ENCODE data around the gene KRTAP3-3. TPM values are rescaled to one million over a fixed set of nuclear protein-coding genes. Genes with fewer than 3 reads are reported as not detected.

KRTAP3-3 gene
- total and polyA plus RNA-seq, 2 of the 8 experiments (the other 6 are each of a cell fraction or from before 2014, with no cell fraction given) = not detected

- H3K9me3 ChIP-seq (ENCODE audit: insufficient read depth in 2 of 2, low read depth in 1 of 2, low read length in 1 of 2) = no peaks in the 10 kb centered on the region
- ChIA-PET POLR2A (ENCODE audit: partially characterized antibody) (no interaction called here), CTCF (ENCODE audit: partially characterized antibody) (interaction anchor here (0.9 to 1.5 kb wide), 4 partner anchors 9 to 20 kb away, joined by 3 to 6 read pairs (median 4); no protein-coding TSS in a partner anchor)
- H3K23me2 ChIP-seq (ENCODE audit: low read depth, low read length) = no peaks in the 10 kb centered on the region
- H3K79me1 ChIP-seq (ENCODE audit: low read depth, low read length) = no peaks in the 10 kb centered on the region
- H3K36me3 ChIP-seq (ENCODE audit: control insufficient read depth in 2 of 4, insufficient read depth in 4 of 4, low read length in 3 of 4) = no peaks in the 10 kb centered on the region
- H3K79me2 ChIP-seq (ENCODE audit: control insufficient read depth in 1 of 2, insufficient read depth in 2 of 2, low read length in 2 of 2) = no peaks in the 10 kb centered on the region
- H4K20me1 ChIP-seq (replicated peaks in 1 of 2; ENCODE audit: control insufficient read depth in 1 of 2, insufficient read depth in 2 of 2, low read length in 2 of 2) = no peaks in the 10 kb centered on the region
- FAIRE-seq = no peak
- no peak overlapping the region for H3K27ac ChIP-seq (ENCODE audit: low read depth, low read length)
- H3K4me2 ChIP-seq (ENCODE audit: insufficient read depth in 1 of 2, low read depth in 2 of 2, low read length in 2 of 2) = no peak overlapping the region
- H3K4me1 ChIP-seq (replicated peaks in 1 of 4; ENCODE audit: control insufficient read depth in 3 of 4, insufficient read depth in 4 of 4, low read length in 3 of 4) = peaks cover 0 to 3% (median 0%) of the 10 kb centered on the region in 4 experiments; a peak in 1 of 7 replicates
- 94% methylated on average over 1 of the region's 1 CpG; no CpG with 5 or more reads in 1 of the 2 experiments for WGBS, 2 experiments (ENCODE audit: extremely low coverage in 1 of 2, insufficient coverage in 1 of 2, insufficient read length in 1 of 2, insufficient replicate concordance in 2 of 2, low coverage in 1 of 2, low lambda C conversion rate in 2 of 2, missing lambda C conversion rate in 1 of 2)
- no peak overlapping the region for H2AFZ ChIP-seq (ENCODE audit: low read length)
- no peaks in the 10 kb centered on the region for H3K27me3 ChIP-seq (replicated peaks in 1 of 4; ENCODE audit: control insufficient read depth in 3 of 4, extremely low read depth in 1 of 4, insufficient read depth in 3 of 4, low read length in 3 of 4)
- H3K18ac ChIP-seq (ENCODE audit: extremely low read depth, low read length) = no peak overlapping the region
- H3K4ac ChIP-seq (replicated peaks; ENCODE audit: insufficient read length, low read depth, low read length) = no peak overlapping the region
- H2BK15ac ChIP-seq (ENCODE audit: low read length) = no peak overlapping the region
- H4K8ac ChIP-seq (ENCODE audit: extremely low read depth, insufficient read depth, low read length) = no peak overlapping the region
- no peak overlapping the region for H3K14ac ChIP-seq (ENCODE audit: insufficient read length)
- no peak overlapping the region for H4K91ac ChIP-seq (replicated peaks; ENCODE audit: insufficient read length, low read length)
- H2AK5ac ChIP-seq (ENCODE audit: low read depth, low read length) = no peak overlapping the region
- no peak overlapping the region for H3K56ac ChIP-seq (replicated peaks; ENCODE audit: insufficient read length, low read depth, low read length)
- no peak overlapping the region for H2BK20ac ChIP-seq (ENCODE audit: low read length)
- H4K5ac ChIP-seq (ENCODE audit: insufficient read length, low read depth, low read length) = no peak overlapping the region
- H2BK120ac ChIP-seq (replicated peaks; ENCODE audit: low read depth, low read length) = no peak overlapping the region
- TF ChIP-seq TEAD4 (IDR thresholded peaks at IDR 0.05; ENCODE audit: low read depth, low read length) = no peak
- no peak for TF ChIP-seq ASH2L (IDR thresholded peaks at IDR 0.05; ENCODE audit: low read length)
- TF ChIP-seq SIN3A (conservative IDR thresholded peaks at IDR 0.05 in 1 of 2, IDR thresholded peaks at IDR 0.05 in 1 of 2; ENCODE audit: low read depth in 1 of 2, low read length in 2 of 2) = no peak
- no peak for TF ChIP-seq USF2 (IDR thresholded peaks at IDR 0.05; ENCODE audit: low read length)
- TF ChIP-seq EZH2 (IDR thresholded peaks at IDR 0.05; ENCODE audit: low read depth, low read length, severe bottlenecking) = no peak
- no peak for TF ChIP-seq SIRT6 (IDR thresholded peaks at IDR 0.05; ENCODE audit: low read length)
- no peak for TF ChIP-seq KDM4A (IDR thresholded peaks at IDR 0.05; ENCODE audit: low read depth, low read length, severe bottlenecking)
- no peak for TF ChIP-seq POLR2AphosphoS5 (IDR thresholded peaks at IDR 0.05; ENCODE audit: low read depth, low read length)
- H3K9ac ChIP-seq (replicated peaks in 1 of 4; ENCODE audit: extremely low read depth in 1 of 4, low read depth in 3 of 4, low read length in 3 of 4) = no peak overlapping the region
- no peak overlapping the region for H3K4me3 ChIP-seq (ENCODE audit: extremely low read depth in 1 of 4, insufficient read depth in 2 of 4, low read depth in 3 of 4, low read length in 4 of 4)
- H2BK5ac ChIP-seq (ENCODE audit: low read depth, low read length) = no peak overlapping the region
- no peak overlapping the region for H3K23ac ChIP-seq (ENCODE audit: insufficient read length)
- no peak overlapping the region for H2BK12ac ChIP-seq (ENCODE audit: low read depth, low read length)
- no peak for DNase-seq (ENCODE audit: low read depth in 1 of 2, low spot score in 2 of 2)
Measured at GRCh38 chr17:40952661-40953060, 41.3 kb downstream of the KRTAP3-3 start.
